K562 (cell line): Measurements from ENCODE around the gene NCOA4. TPM values are rescaled to one million over a fixed set of nuclear protein-coding genes. Genes with fewer than 3 reads are reported as not detected.

Experiments
- BRCA1 ChIP-seq, 2 experiments: fragments of 450-650 bp in 1 of 2; sonication (generic) in 1 of 2; formaldehyde crosslinking in 1 of 2; IDR thresholded peaks; 2 replicates each; pipeline versions ENCODE4 v1.5.0 to v1.6.1; 2017 to 2020; ENCODE audit warnings: mild to moderate bottlenecking in 1 of 2, missing genetic modification reagents in 1 of 2
- DPF2 ChIP-seq: fragments of 450-650 bp; IDR thresholded peaks from 2 replicates; pipeline ENCODE4 v1.6.1; 2016
- FOSL1 ChIP-seq: fragments of 200-800 bp; sonication (Bioruptor generic); conservative IDR thresholded peaks from 2 replicates; pipeline ENCODE4 v1.6.1; 2016; ENCODE audit warnings: missing genetic modification characterization, missing compliant biosample characterization
- JUND ChIP-seq, 2 experiments: IDR thresholded peaks; 2 replicates in 1 of 2; 3 replicates in 1 of 2; pipeline ENCODE4 v1.6.1; 2011; ENCODE audit warnings: borderline replicate concordance in 2 of 2, low read depth in 2 of 2, low read length in 2 of 2, improper control_type of control experiment in 1 of 2, missing biosample characterization in 1 of 2, missing genetic modification characterization in 1 of 2, missing genetic modification reagents in 1 of 2
- KLF6 ChIP-seq: fragments of 250-450 bp; sonication (Bioruptor Pico); IDR thresholded peaks from 2 replicates; pipeline ENCODE4 v1.4.0; 2020; ENCODE audit warnings: mild to moderate bottlenecking, moderate library complexity, borderline replicate concordance
- MEIS2 ChIP-seq: fragments of 450-650 bp; IDR thresholded peaks from 2 replicates; pipeline ENCODE4 v1.6.1; 2014; ENCODE audit warnings: mild to moderate bottlenecking; ENCODE audit not compliant: partially characterized antibody
- POLR2B ChIP-seq: fragments of 450-650 bp; IDR thresholded peaks from 2 replicates; pipeline ENCODE4 v1.6.1; 2018; ENCODE audit warnings: low read depth; ENCODE audit not compliant: partially characterized antibody
- PREB ChIP-seq: sonication (generic); formaldehyde crosslinking; IDR thresholded peaks from 2 replicates; pipeline ENCODE4 v1.8.1; 2023; ENCODE audit warnings: mild to moderate bottlenecking, missing genetic modification reagents
- RCOR1 ChIP-seq, 2 experiments: IDR thresholded peaks; 2 replicates each; pipeline ENCODE4 v1.6.1; 2012; ENCODE audit warnings: low read depth in 2 of 2, low read length in 2 of 2, borderline replicate concordance in 1 of 2, improper control_type of control experiment in 1 of 2
- TAL1 ChIP-seq: fragments of 450-650 bp; IDR thresholded peaks from 2 replicates; pipeline ENCODE4 v1.6.1; 2016; ENCODE audit warnings: mild to moderate bottlenecking
- ZBTB11 ChIP-seq, 3 experiments: fragments of 200-800 bp in 1 of 3; fragments of 250-450 bp in 1 of 3; fragments of 450-650 bp in 1 of 3; sonication (Bioruptor Pico) in 1 of 3; sonication (Bioruptor generic) in 1 of 3; formaldehyde crosslinking in 1 of 3; IDR thresholded peaks; 2 replicates each; pipeline versions ENCODE4 v1.6.1 to v1.8.0; 2016 to 2022; ENCODE audit warnings: mild to moderate bottlenecking in 2 of 3, missing genetic modification characterization in 2 of 3, missing compliant biosample characterization in 1 of 3, moderate library complexity in 1 of 3
- ZEB2 ChIP-seq: fragments of 450-650 bp; IDR thresholded peaks from 2 replicates; pipeline ENCODE4 v1.6.1; 2016
- ZNF232 ChIP-seq: sonication (generic); formaldehyde crosslinking; IDR thresholded peaks from 2 replicates; pipeline ENCODE4 v1.8.0; 2022; ENCODE audit warnings: mild to moderate bottlenecking, missing genetic modification reagents
- ZNF277 ChIP-seq: fragments of 250-450 bp; sonication (Bioruptor Pico); IDR thresholded peaks from 2 replicates; pipeline ENCODE4 v1.8.0; 2022; ENCODE audit warnings: inconsistent platforms, mild to moderate bottlenecking, moderate library complexity, borderline replicate concordance
- ZNF518B ChIP-seq: fragments of 250-450 bp; sonication (Bioruptor Pico); IDR thresholded peaks from 2 replicates; pipeline ENCODE4 v1.5.0; 2021; ENCODE audit warnings: mild to moderate bottlenecking, moderate library complexity
- polyA plus RNA-seq, 8 experiments: library from polyadenylated mRNA; depleted of rRNA in 4 of 8; stranded (reverse) in 5 of 8; unstranded in 3 of 8; fragments of >200 nt; fragmentation: Nextera tagmentation in 2 of 8; fragmentation: Illumina TruSeq in 1 of 8; extraction: Ambion mirVana in 2 of 8; extraction: Trizol in 1 of 8; gene quantifications; 2 replicates each; pipeline versions ENCODE4 v1.2.1 to v1.2.3, GENCODE V29; 2011 to 2014; ENCODE audit warnings: inconsistent platforms in 1 of 8, missing spikeins in 1 of 8
- total RNA-seq, 7 experiments: library from RNA; depleted of rRNA in 6 of 7; stranded (reverse); fragments of >200 nt in 6 of 7; fragmentation: Illumina TruSeq in 2 of 7; extraction: Trizol in 2 of 7; gene quantifications; 2 replicates each; pipeline versions ENCODE4 v1.2.1 to v1.2.3, GENCODE V29; 2011 to 2021; ENCODE audit warnings: low replicate concordance in 1 of 7

The NCOA4 gene
- total and polyA plus RNA-seq, 9 of the 15 experiments (the other 6 are each of a cell fraction or from before 2014, with no cell fraction given), result 89.8 to 283 (median 181) TPM

GRCh38 chr10:46053534-46054434 lies 23.4 kb upstream of the NCOA4 start (continued):
- TF ChIP-seq MEIS2, result peak; percentile 68
- 0 out of 2 replicates have a peak, but pooled peaks have one; percentile 21 for TF ChIP-seq FOSL1
- no peak for TF ChIP-seq POLR2B
- 0 out of 2 replicates have a peak, but pooled peaks have one; percentile 3 for TF ChIP-seq JUND (IDR thresholded peaks at IDR 0.05; ENCODE audit: borderline replicate concordance, low read depth, low read length)
- no peak for TF ChIP-seq JUND (tag; IDR thresholded peaks at IDR 0.05; ENCODE audit: borderline replicate concordance, low read depth, low read length)
- TF ChIP-seq ZNF518B (CRISPR knock-in tag), result no peak
- no peak for TF ChIP-seq ZNF277
- peak; percentile 63; the same call in 1 of the 2 replicates for TF ChIP-seq TAL1
- peak; percentile 67; the same call in 1 of the 2 replicates for TF ChIP-seq DPF2
- 0 out of 2 replicates have a peak, but pooled peaks have one; percentile 42 for TF ChIP-seq KLF6 (CRISPR knock-in tag)
- no peak for TF ChIP-seq ZNF232 (CRISPR knock-in tag)
- TF ChIP-seq BRCA1 (IDR thresholded peaks at IDR 0.05), result no peak
- no peak for TF ChIP-seq BRCA1 (CRISPR knock-in tag; IDR thresholded peaks at IDR 0.05)
- TF ChIP-seq RCOR1 (IDR thresholded peaks at IDR 0.05; ENCODE audit: borderline replicate concordance in 1 of 2, low read depth in 2 of 2, low read length in 2 of 2), result peak in 1 of 2 experiments; percentile 81; a peak in 2 of 4 replicates
- 0 out of 6 replicates have a peak, but pooled peaks of 1 of the 3 experiments have one; percentile 28 for TF ChIP-seq ZBTB11 (CRISPR knock-in tag; IDR thresholded peaks at IDR 0.05)
- TF ChIP-seq PREB (CRISPR knock-in tag), result no peak
- 0 out of 2 replicates have a peak, but pooled peaks have one; percentile 33 for TF ChIP-seq ZEB2
